GM10847 (cell line): ENCODE data around the gene PPM1L.

Source experiments
- POLR2A ChIP-seq: IDR thresholded peaks from 2 replicates; pipeline ENCODE4 v1.6.1; 2011; ENCODE audit not compliant: insufficient read length; ENCODE audit errors: extremely low read depth

Gene PPM1L

GRCh38 chr3:161093895-161094294 lies 337.9 kb downstream of the PPM1L start:
- no peak for TF ChIP-seq POLR2A

- TF ChIP-seq POLR2A = no peak
Measured at GRCh38 chr3:161096771-161097367, 340.8 kb downstream of the PPM1L start.

- no peak for TF ChIP-seq POLR2A
Measured at GRCh38 chr3:161100994-161101393, 345.0 kb downstream of the PPM1L start.

- no peak for TF ChIP-seq POLR2A
Measured at GRCh38 chr3:161101609-161102008, 345.6 kb downstream of the PPM1L start.

GRCh38 chr3:161103776-161104385 lies 347.9 kb downstream of the PPM1L start:
- no peak for TF ChIP-seq POLR2A

GRCh38 chr3:161104561-161105551 lies 348.8 kb downstream of the PPM1L start, which contains the start of gene B3GALNT1:
Gene B3GALNT1 (minus strand): TSS chr3:161105349. CDS start chr3:161086754, 18,595 bp downstream.
- no peak for TF ChIP-seq POLR2A

GRCh38 chr3:161107311-161107710 lies 351.3 kb downstream of the PPM1L start:
- TF ChIP-seq POLR2A = no peak

- TF ChIP-seq POLR2A = no peak
Measured at GRCh38 chr3:161108840-161109239, 352.8 kb downstream of the PPM1L start.

- TF ChIP-seq POLR2A = no peak
Measured at GRCh38 chr3:161117646-161118045, 361.6 kb downstream of the PPM1L start.

GRCh38 chr3:161126495-161126894 lies 370.5 kb downstream of the PPM1L start:
- TF ChIP-seq POLR2A = no peak
